ENCODE data around the gene SMAD5. TPM values are rescaled to one million over a fixed set of nuclear protein-coding genes. Genes with fewer than 3 reads are reported as not detected.

Gene SMAD5
- total RNA-seq, 1 experiment from 2014 or later: 58.8 TPM

- no peak for DNase-seq (ENCODE audit: low spot score)
Measured at GRCh38 chr5:136197462-136198142, 65.0 kb downstream of the SMAD5 start.

GRCh38 chr5:136198453-136198852 lies 65.8 kb downstream of the SMAD5 start:
- DNase-seq (ENCODE audit: low spot score): no peak

- no peak for DNase-seq (ENCODE audit: low spot score)
Measured at GRCh38 chr5:136199408-136199807, 66.8 kb downstream of the SMAD5 start.

- no peak for DNase-seq (ENCODE audit: low spot score)
Measured at GRCh38 chr5:136200130-136200529, 67.5 kb downstream of the SMAD5 start.

- no peak for DNase-seq (ENCODE audit: low spot score)
Measured at GRCh38 chr5:136200761-136201160, 68.1 kb downstream of the SMAD5 start.

GRCh38 chr5:136201870-136202269 lies 69.2 kb downstream of the SMAD5 start:
- DNase-seq (ENCODE audit: low spot score): no peak

- DNase-seq (ENCODE audit: low spot score): no peak
Measured at GRCh38 chr5:136202469-136203205, 70.0 kb downstream of the SMAD5 start.

- DNase-seq (ENCODE audit: low spot score): no peak
Measured at GRCh38 chr5:136203303-136203922, 70.8 kb downstream of the SMAD5 start.

- DNase-seq (ENCODE audit: low spot score): no peak
Measured at GRCh38 chr5:136205061-136205702, 72.5 kb downstream of the SMAD5 start.

- no peak for DNase-seq (ENCODE audit: low spot score)
Measured at GRCh38 chr5:136205941-136206340, 73.3 kb downstream of the SMAD5 start.

GRCh38 chr5:136206361-136206760 lies 73.7 kb downstream of the SMAD5 start:
- DNase-seq (ENCODE audit: low spot score): no peak

- DNase-seq (ENCODE audit: low spot score): no peak
Measured at GRCh38 chr5:136207631-136208030, 75.0 kb downstream of the SMAD5 start.

- no peak for DNase-seq (ENCODE audit: low spot score)
Measured at GRCh38 chr5:136208916-136209315, 76.3 kb downstream of the SMAD5 start.

- DNase-seq (ENCODE audit: low spot score): no peak
Measured at GRCh38 chr5:136209346-136209910, 76.8 kb downstream of the SMAD5 start.

GRCh38 chr5:136210259-136210658 lies 77.6 kb downstream of the SMAD5 start:
- DNase-seq (ENCODE audit: low spot score): no peak

- DNase-seq (ENCODE audit: low spot score): no peak
Measured at GRCh38 chr5:136211282-136212040, 78.8 kb downstream of the SMAD5 start.

- peak; percentile 67 for DNase-seq (ENCODE audit: low spot score)
Measured at GRCh38 chr5:136212252-136212721, 79.6 kb downstream of the SMAD5 start.

- DNase-seq (ENCODE audit: low spot score): no peak
Measured at GRCh38 chr5:136213919-136214493, 81.4 kb downstream of the SMAD5 start.

- DNase-seq (ENCODE audit: low spot score): no peak
Measured at GRCh38 chr5:136215812-136216211, 83.2 kb downstream of the SMAD5 start.

GRCh38 chr5:136216230-136216629 lies 83.6 kb downstream of the SMAD5 start:
- DNase-seq (ENCODE audit: low spot score): no peak

- DNase-seq (ENCODE audit: low spot score): no peak
Measured at GRCh38 chr5:136221340-136221739, 88.7 kb downstream of the SMAD5 start.
